GM20000 (cell line): ENCODE results near the gene ZNF473.
"Not testable (repeated sequence)": the region's sequence is repeated elsewhere in the genome, so short reads cannot be mapped to it uniquely, and the experiment has no call there.

Experiments
- DNase-seq: peaks from one replicate; pipeline ENCODE4 v3.0.0; 2012; ENCODE audit warnings: low spot score
- TF ChIP-seq, protein P1 (sequence below): IDR thresholded peaks from 2 replicates; pipeline ENCODE4 v1.5.1; 2012; ENCODE audit warnings: mild to moderate bottlenecking, control low read depth; ENCODE audit errors: extremely low read depth, missing control alignments

ZNF473 gene

DNA sequence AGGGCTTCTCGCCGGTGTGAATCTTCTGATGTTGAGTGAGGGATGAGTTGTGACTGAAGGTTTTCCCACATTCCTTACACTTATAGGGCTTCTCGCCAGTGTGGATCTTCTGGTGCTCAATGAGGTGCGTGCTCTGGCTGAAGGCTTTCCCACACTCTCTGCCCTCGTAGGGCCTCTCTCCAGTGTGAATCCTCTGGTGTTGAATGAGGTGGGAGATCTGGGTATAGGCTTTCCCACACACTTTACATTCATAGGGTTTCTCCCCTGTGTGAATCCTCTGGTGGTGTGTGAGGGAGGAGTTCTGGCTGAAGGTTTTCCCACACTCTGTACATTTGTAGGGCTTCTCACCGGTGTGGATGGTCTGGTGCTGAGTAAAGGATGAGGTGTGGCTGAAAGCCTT, 33.2 kb downstream of the ZNF473 start:
- no peak for DNase-seq
- TF ChIP-seq, protein P1, sequence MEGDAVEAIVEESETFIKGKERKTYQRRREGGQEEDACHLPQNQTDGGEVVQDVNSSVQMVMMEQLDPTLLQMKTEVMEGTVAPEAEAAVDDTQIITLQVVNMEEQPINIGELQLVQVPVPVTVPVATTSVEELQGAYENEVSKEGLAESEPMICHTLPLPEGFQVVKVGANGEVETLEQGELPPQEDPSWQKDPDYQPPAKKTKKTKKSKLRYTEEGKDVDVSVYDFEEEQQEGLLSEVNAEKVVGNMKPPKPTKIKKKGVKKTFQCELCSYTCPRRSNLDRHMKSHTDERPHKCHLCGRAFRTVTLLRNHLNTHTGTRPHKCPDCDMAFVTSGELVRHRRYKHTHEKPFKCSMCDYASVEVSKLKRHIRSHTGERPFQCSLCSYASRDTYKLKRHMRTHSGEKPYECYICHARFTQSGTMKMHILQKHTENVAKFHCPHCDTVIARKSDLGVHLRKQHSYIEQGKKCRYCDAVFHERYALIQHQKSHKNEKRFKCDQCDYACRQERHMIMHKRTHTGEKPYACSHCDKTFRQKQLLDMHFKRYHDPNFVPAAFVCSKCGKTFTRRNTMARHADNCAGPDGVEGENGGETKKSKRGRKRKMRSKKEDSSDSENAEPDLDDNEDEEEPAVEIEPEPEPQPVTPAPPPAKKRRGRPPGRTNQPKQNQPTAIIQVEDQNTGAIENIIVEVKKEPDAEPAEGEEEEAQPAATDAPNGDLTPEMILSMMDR: no peak

DNA sequence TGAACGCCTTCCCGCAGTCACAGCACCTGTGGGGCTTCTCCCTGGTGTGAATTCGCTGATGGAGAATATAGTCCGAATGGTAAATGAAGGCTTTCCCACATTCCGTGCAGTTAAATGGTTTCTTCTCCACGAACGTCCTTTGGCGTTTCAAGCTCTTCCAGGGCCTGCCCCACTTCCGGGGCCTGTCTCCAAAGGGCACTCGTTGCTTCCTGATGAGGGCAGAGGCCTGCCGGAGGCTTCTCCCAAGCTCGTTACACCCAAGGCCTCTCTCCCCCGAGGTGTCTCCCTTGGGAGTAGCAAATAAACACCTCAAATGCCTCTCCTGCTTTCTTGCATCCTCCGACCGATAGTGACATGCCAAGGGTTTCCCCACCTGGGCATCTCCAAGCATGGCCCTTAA, 34.3 kb downstream of the ZNF473 start:
- DNase-seq: no peak
- TF ChIP-seq, protein P1: no peak

DNA sequence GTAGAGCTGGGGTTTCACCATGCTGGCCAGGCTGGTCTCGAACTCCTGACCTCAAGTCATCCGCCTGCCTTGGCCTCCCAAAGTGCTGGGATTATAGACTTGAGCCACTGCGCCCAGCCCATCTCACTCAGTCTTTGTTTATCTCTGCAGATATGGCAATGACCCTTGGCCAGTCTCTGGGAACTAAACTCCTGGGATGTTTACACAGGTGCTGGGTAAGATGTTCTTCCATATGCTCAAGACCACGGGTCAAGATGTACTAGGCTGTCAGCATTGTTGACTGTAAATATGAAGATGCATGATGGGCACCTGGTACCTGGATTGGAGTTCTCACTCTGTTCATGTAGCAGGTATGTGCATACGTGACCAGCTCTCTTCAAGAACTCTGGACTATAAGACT, 35.8 kb downstream of the ZNF473 start:
- TF ChIP-seq, protein P1: no peak

DNA sequence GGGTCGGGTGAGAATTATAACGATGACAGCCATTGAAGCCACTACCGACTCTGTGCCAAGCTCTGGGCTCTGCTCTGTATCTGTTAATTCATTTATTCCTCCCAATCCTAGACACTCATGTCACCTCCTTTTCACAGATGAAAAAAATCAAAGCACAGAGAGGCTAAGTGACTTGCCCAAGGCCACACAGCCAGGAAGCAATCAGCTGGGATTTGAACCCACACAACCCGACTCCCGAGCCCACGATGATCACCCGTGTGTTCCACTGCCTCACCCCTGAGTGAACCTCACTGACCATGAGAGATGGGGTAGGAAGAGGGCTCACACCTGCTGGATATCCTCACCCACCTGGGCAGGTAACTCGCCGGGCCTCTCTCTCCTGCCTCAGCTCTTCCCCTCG, 40.1 kb downstream of the ZNF473 start:
- DNase-seq: no peak
- TF ChIP-seq, protein P1: no peak

More for the DNA sequence above, 35.8 kb downstream of the ZNF473 start:
- no peak for DNase-seq

DNA sequence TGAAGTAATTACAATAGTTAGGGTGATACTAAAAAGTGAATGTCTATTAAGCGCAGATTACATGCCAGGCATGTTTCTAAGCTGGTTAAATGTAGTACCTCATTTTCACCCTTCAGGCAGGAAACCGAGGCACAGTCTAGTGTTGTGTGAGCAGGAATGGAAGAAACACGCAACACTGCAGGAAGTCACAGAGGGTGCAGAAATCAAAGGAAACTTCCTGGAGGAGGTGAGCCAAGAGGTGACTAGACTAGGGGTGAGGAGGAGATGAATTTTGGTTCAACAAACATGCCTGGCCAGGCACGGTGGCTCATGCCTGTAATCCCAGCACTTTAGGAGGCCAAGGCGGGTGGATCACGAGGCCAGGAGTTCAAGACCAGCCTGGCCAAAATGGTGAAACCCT, 41.8 kb downstream of the ZNF473 start:
- no peak for DNase-seq
- TF ChIP-seq, protein P1: no peak

DNA sequence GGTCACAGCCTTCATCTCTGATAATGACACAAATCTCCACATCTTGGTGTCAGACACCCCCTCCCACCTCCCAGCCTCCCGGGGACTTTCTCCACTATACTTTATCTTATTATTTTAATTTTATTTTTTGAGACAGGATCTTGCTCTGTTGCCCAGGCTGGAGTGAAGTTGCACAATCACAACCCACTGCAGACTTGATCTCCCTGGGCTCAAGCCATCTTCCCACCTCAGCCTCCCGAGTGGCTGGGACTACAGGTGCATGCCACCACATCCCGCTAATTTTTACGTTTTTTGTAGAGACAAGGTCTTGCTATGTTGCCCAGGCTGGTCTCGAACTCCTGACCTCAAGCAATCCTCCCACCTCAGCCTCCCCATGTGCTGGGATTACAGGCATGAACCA, 42.6 kb downstream of the ZNF473 start:
- DNase-seq: not testable (repeated sequence)

DNA sequence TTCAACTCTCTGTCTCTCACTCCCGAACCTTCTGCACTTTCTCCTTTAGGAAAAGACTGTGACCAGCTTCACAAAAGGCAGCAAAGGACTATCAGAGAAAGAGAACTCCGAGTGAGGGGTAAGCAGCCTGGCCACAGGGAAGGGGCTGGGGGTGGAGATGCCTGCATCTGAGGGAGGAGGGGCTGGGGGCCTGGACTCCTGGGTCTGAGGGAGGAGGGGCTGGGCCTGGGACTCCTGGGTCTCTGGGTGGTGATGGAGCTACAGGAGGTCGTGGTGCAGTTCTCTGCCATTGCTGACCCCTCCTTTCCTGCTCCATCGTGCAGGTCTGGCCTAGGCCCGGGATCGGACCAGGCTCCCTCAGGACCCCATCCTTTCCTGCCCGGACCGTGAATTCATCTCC, 49.3 kb downstream of the ZNF473 start:
- DNase-seq: not testable (repeated sequence)

DNA sequence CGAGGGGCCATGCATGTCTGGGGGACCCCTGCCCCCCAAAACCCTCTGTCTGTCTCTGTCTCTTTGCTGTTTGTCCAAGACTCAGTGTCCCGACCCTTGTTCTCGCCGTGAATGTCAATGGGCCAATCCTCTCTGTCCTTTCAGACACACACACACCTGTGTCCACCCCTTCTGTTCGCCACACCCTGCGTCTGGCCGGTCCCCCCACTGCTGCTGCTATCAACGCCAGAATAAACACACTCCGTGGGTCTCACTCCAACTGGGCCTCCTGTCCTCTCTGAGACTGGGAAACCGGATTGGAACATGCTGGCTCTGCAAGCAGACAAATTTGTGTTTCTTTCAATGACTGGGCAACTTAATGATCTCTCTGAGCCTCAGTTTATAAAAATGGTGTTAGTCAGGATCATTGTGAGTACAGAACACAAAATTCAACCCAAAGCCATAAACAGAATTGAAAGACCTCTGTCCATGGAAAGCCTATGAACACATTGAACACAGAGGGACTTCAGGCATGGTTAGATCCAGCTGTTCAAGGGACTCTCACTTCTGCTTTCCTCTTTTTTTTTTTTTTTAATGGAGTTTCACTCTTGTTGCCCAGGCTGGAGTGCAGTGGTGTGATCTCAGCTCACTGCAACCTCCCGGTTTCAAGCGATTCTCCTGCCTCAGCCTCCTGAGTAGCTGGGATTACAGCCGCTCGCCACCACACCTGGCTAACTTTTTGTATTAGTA, 50.0 kb downstream of the ZNF473 start:
- DNase-seq: not testable (repeated sequence)

DNA sequence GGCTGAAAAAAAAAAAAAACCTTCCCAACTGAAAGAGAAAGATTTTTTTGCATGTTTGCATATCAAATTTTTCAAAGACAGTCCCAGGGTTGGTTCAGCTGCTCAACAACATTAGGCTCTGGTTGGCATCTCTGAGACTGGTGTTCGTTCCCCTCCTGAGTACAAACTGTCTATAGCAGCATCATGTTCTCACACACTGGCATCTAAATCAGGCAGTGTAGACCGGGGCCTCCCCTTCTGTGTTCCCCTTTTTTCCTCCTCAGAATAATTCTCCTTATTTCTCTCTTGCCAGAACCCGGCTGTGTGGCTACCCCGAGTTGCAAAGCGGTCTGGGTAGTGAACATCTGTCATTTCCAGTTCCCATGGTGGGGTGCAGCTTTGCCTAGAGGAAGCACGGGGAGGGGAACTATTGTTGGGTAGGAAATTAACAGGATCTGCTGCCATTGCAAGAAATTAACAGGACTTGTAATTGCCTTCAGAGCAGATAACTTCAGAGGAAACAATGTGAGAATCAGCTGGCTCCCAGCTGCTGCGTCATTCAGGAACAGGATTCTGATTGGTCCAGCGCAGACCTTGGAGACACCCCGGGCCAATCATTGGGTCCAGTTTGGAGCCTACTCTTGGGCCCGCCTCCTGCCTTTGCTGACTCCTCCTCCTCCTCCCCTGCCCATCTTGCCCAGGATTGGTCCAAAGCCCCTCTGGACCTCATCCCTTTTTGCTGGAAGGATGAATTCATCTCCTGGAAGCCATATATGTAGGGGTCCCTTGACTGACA, 51.0 kb downstream of the ZNF473 start:
- DNase-seq: not testable (repeated sequence)

DNA sequence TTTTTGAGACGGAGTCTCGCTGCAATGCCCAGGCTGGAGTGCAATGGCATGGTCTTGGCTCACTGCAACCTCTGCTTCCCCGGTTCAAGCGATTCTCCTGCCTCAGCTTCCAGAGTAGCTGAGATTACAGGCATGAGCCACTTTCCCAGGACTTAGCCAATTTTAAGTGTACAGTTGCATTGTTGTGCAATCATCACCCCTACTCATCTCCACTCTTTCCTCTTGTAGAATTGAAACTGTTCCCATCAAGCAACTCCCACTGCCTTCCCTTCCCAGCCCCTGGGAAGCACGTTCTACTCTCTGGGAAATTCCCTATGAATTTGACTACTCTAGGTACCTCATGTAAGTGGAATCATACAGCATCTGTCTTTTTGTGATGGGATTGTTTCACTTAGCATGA, 53.2 kb downstream of the ZNF473 start:
- not testable (repeated sequence) for DNase-seq

DNA sequence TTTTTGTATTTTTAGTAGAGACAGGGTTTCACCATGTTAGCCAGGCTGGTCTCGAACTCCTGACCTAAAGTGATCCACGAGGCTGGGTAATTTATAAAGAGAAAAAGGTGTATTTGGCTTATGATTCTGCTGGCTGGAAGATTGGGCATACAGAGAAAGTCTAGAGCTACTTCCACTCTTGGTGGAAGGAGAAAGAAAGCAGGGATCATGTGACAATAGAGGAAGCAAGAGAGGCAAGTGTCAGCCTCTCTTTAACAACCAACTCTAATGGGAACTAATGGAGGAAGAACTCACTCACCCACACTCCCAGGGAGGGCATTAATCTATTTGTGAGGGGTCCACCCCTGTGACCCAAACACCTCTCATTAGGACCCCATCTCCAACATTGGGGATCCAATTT, 58.6 kb downstream of the ZNF473 start:
- DNase-seq: not testable (repeated sequence)

DNA sequence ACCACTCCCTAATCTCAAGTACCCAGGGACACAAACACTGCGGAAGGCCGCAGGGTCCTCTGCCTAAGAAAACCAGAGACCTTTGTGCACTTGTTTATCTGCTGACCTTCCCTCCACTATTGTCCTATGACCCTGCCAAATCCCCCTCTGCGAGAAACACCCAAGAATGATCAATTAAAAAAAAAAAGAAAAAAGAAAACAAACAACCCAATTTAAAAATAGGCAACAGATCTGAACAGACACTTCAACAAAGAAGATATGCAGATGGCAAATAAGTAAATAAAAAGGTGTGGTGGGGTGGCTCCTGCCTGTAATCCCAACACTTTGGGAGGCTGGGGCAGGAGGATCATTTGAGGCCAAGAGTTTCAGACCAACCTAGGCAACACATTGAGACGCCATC, 61.3 kb downstream of the ZNF473 start:
- not testable (repeated sequence) for DNase-seq
